Endothelial cell of umbilical vein (primary cell): ENCODE results near the gene BCAR3. TPM values are rescaled to one million over a fixed set of nuclear protein-coding genes. Genes with fewer than 3 reads are reported as not detected.

Experiments
- BruUV-seq: library from RNA; stranded (reverse); fragments of 400-500 nt; replicated peaks from 2 replicates; lab custom pipeline; 2021; lab: Mats Ljungman, UMichigan
- CTCF ChIA-PET: fragments of 300-600, 350-600 bp; sonication (Branson Sonifier 250); formaldehyde crosslinking; loops from one replicate; lab custom pipeline; 2021; ENCODE audit warnings: antibody characterized with exemption, inconsistent platforms; lab: Charles Lee
- POLR2A ChIA-PET: fragments of 300-600, 350-600 bp; sonication (Branson Sonifier 250); formaldehyde crosslinking; loops from one replicate; lab custom pipeline; 2021; ENCODE audit warnings: antibody characterized with exemption, inconsistent platforms; lab: Charles Lee
- DNase-seq: peaks from one replicate; pipeline ENCODE4 v3.0.0-alpha.2; 2011; ENCODE audit warnings: low read depth, low spot score
- FAIRE-seq: peaks from 2 replicates; lab custom pipeline; 2011; peaks lifted over from hg19 to GRCh38; lab: Jason Lieb, UNC
- H2AFZ ChIP-seq: 2 replicates; pipeline ENCODE4 v1.6.0; 2012; ENCODE audit warnings: low read depth, low read length, control low read depth, inconsistent platforms
- H3K27ac ChIP-seq: 2 replicates; pipeline ENCODE4 v1.5.1; 2011; ENCODE audit warnings: low read depth, mild to moderate bottlenecking, control low read depth, low read length, moderate library complexity; ENCODE audit not compliant: insufficient read depth
- H3K27me3 ChIP-seq, 2 experiments: 2 replicates each; pipeline versions ENCODE4 v1.6.0 to v1.6.1; 2011; ENCODE audit warnings: low read length in 2 of 2, mixed read lengths in 1 of 2; ENCODE audit not compliant: control insufficient read depth in 2 of 2, insufficient read depth in 2 of 2
- H3K36me3 ChIP-seq, 2 experiments: 2 replicates in 1 of 2; 3 replicates in 1 of 2; pipeline ENCODE4 v1.5.1; 2011; ENCODE audit warnings: low read length in 2 of 2, mild to moderate bottlenecking in 1 of 2, moderate library complexity in 1 of 2; ENCODE audit not compliant: control insufficient read depth in 2 of 2, insufficient read depth in 2 of 2; ENCODE audit errors: extremely low read depth in 1 of 2
- H3K4me1 ChIP-seq: 3 replicates; pipeline ENCODE4 v1.5.1; 2011; ENCODE audit warnings: mild to moderate bottlenecking, low read length; ENCODE audit not compliant: control insufficient read depth, insufficient read depth; ENCODE audit errors: extremely low read depth
- H3K4me2 ChIP-seq: 2 replicates; pipeline ENCODE4 v1.6.1; 2011; ENCODE audit warnings: low read length, control low read depth, mixed read lengths; ENCODE audit not compliant: insufficient read depth
- H3K4me3 ChIP-seq, 3 experiments: fragments of 200-600 bp in 1 of 3; sonication (generic), shearing (Covaris generic) in 1 of 3; replicated peaks in 1 of 3; 2 replicates each; pipeline ENCODE4 v1.5.1; 2011 to 2016; ENCODE audit warnings: control low read depth in 3 of 3, low read length in 3 of 3, mild to moderate bottlenecking in 2 of 3, inconsistent platforms in 1 of 3, low read depth in 1 of 3, moderate library complexity in 1 of 3; ENCODE audit not compliant: insufficient read depth in 1 of 3
- H3K79me2 ChIP-seq: 2 replicates; pipeline ENCODE4 v1.6.0; 2012; ENCODE audit warnings: low read length, inconsistent platforms; ENCODE audit not compliant: control insufficient read depth, insufficient read depth
- H3K9ac ChIP-seq: replicated peaks from 2 replicates; pipeline ENCODE3; 2011; ENCODE audit warnings: low read length, control low read depth; ENCODE audit not compliant: insufficient read depth; ENCODE audit errors: extremely low read depth
- H3K9me1 ChIP-seq: replicated peaks from 3 replicates; pipeline ENCODE4 v1.6.0; 2011; ENCODE audit warnings: mild to moderate bottlenecking, low read length; ENCODE audit not compliant: control insufficient read depth, insufficient read depth; ENCODE audit errors: extremely low read depth
- H3K9me3 ChIP-seq: replicated peaks from 2 replicates; pipeline ENCODE4 v1.5.1; 2012; ENCODE audit warnings: low read length, inconsistent platforms; ENCODE audit not compliant: control insufficient read depth, insufficient read depth
- H4K20me1 ChIP-seq: replicated peaks from 2 replicates; pipeline ENCODE3; 2011; ENCODE audit warnings: mild to moderate bottlenecking, low read length; ENCODE audit not compliant: control insufficient read depth, insufficient read depth; ENCODE audit errors: extremely low read depth
- CTCF ChIP-seq, 2 donors: IDR thresholded peaks; 1 replicate in 1 of 2; 2 replicates in 1 of 2; pipeline ENCODE4 v1.5.1; 2011; ENCODE audit warnings: low read length in 2 of 2, mild to moderate bottlenecking in 2 of 2, moderate library complexity in 2 of 2, control low read depth in 1 of 2, inconsistent platforms in 1 of 2, low read depth in 1 of 2; ENCODE audit not compliant: insufficient read depth in 1 of 2; ENCODE audit errors: extremely low read depth in 1 of 2
- EZH2 ChIP-seq: IDR thresholded peaks from 2 replicates; pipeline ENCODE4 v1.6.1; 2012; ENCODE audit warnings: borderline replicate concordance, low read depth, mild to moderate bottlenecking, moderate library complexity, low read length, inconsistent platforms; ENCODE audit not compliant: severe bottlenecking
- FOS ChIP-seq: IDR thresholded peaks from 2 replicates; pipeline ENCODE4 v1.6.1; 2011; ENCODE audit warnings: mild to moderate bottlenecking, low read length, moderate library complexity, borderline replicate concordance; ENCODE audit not compliant: insufficient read depth
- GATA2 ChIP-seq: IDR thresholded peaks from 2 replicates; pipeline ENCODE4 v1.7.0; 2011; ENCODE audit warnings: low read depth, mild to moderate bottlenecking, moderate library complexity, mixed read lengths, low read length; ENCODE audit not compliant: insufficient read length, insufficient read depth
- JUN ChIP-seq: IDR thresholded peaks from 2 replicates; pipeline ENCODE4 v1.6.1; 2011; ENCODE audit warnings: borderline replicate concordance, low read depth; ENCODE audit not compliant: insufficient read length, insufficient read depth
- MAX ChIP-seq: IDR thresholded peaks from 2 replicates; pipeline ENCODE4 v1.6.1; 2011; ENCODE audit not compliant: insufficient read depth, insufficient read length
- MYC ChIP-seq: IDR thresholded peaks from one replicate; pipeline ENCODE4 v1.6.1; 2011; ENCODE audit warnings: mild to moderate bottlenecking, low read depth, low read length
- POLR2A ChIP-seq: IDR thresholded peaks from 2 replicates; pipeline ENCODE4 v1.6.1; 2012; ENCODE audit warnings: low read depth, mild to moderate bottlenecking, control low read depth, low read length
- POLR2AphosphoS5 ChIP-seq: IDR thresholded peaks from 2 replicates; pipeline ENCODE4 v1.6.1; 2012; ENCODE audit warnings: low read depth, mild to moderate bottlenecking, control low read depth, low read length, moderate library complexity; ENCODE audit not compliant: insufficient read depth
- dilution Hi-C: fragments of 300-500 bp; cut with MboI; formaldehyde crosslinking; loops from one replicate; pipeline ENCODE4 v1.15.0; 2019; ENCODE audit warnings: low sequenced_read_pairs; ENCODE audit not compliant: extremely low pct_ligation_motif_present
- intact Hi-C: fragments of 100-400 bp; cut with micrococcal nuclease; formaldehyde crosslinking; loops from one replicate; pipeline ENCODE4 v1.10.0; 2022
- polyA plus RNA-seq, 4 experiments: library from polyadenylated mRNA; depleted of rRNA in 3 of 4; stranded (reverse) in 3 of 4; unstranded in 1 of 4; fragments of >200 nt; gene quantifications; 2 replicates each; pipeline versions ENCODE4 v1.2.1 to v1.2.3, GENCODE V29; 2011 to 2012; ENCODE audit warnings: missing spikeins in 1 of 4
- total RNA-seq: library from RNA; stranded (reverse); gene quantifications from 2 replicates; pipeline ENCODE4 v1.2.3, GENCODE V29; 2021

The BCAR3 gene
- total and polyA plus RNA-seq, 2 donors (not counting 3 experiments of a cell fraction or from before 2014, with no cell fraction given) = 17.5 to 32.9 TPM

- Histone ChIP-seq H3K9ac (no peak overlapping the region), H4K20me1 (no peaks in the 10 kb centered on the region), H3K4me1 (peaks cover 64% of the 10 kb centered on the region), H3K27me3 (no peaks in the 10 kb centered on the region), H2AFZ (no peak overlapping the region), H3K4me2 (no peak overlapping the region), H3K9me3 (no peaks in the 10 kb centered on the region), H3K36me3 (no peaks in the 10 kb centered on the region), H3K9me1 (no peaks in the 10 kb centered on the region), H3K79me2 (peaks cover 85% of the 10 kb centered on the region), H3K4me3 (no peak overlapping the region), H3K27ac (no peak overlapping the region)
- intact Hi-C loops = no loop called here
- CTCF ChIA-PET = no interaction called here
- dilution Hi-C loops = no loop called here
- DNase-seq (no peak), FAIRE-seq (no peak)
- POLR2A ChIA-PET = no interaction called here
- TF ChIP-seq JUN (no peak), FOS (no peak), EZH2 (no peak), MYC (no peak), POLR2AphosphoS5 (no peak), GATA2 (no peak), POLR2A (no peak), MAX (no peak), CTCF (IDR thresholded peaks at IDR 0.05; ENCODE audit: extremely low read depth in 1 of 2, insufficient read depth in 1 of 2, low read depth in 1 of 2, low read length in 2 of 2) (no peak)
- BruUV-seq = no TSS peak
Observed at GRCh38 chr1:93620841-93621210, 60.8 kb downstream of the BCAR3 start.
